ENCODE results near the gene TTBK1. TPM values are rescaled to one million over a fixed set of nuclear protein-coding genes. Genes with fewer than 3 reads are reported as not detected.

Gene TTBK1
- total RNA-seq, 6 experiments from 2014 or later: 0.83 to 1.6 (median 0.87) TPM

GRCh38 chr6:43264599-43265145 lies 21.4 kb downstream of the TTBK1 start:
- DNase-seq (no peak), ATAC-seq (no peak)
- Histone ChIP-seq H3K27me3 (no peaks in the 10 kb centered on the region), H3K27ac (no peak overlapping the region), H3K4me1 (peaks cover 0 to 45% (median 20%) of the 10 kb centered on the region in 4 donors), H3K36me3 (no peaks in the 10 kb centered on the region), H3K4me3 (no peak overlapping the region), H3K9me3 (no peaks in the 10 kb centered on the region)
- TF ChIP-seq POLR2A (IDR thresholded peaks at IDR 0.05): no peak
- TF ChIP-seq CTCF (IDR thresholded peaks at IDR 0.05): no peak
- intact Hi-C loops (cut with DNase I): loop anchor here in 1 of 2 donors (10.0 kb wide), 1 partner anchor 90 kb away; no protein-coding TSS in a partner anchor
- WGBS (ENCODE audit: insufficient coverage, low coverage, low lambda C conversion rate, missing lambda C conversion rate): 72% methylated on average over 2 of the region's 5 CpGs

DNA sequence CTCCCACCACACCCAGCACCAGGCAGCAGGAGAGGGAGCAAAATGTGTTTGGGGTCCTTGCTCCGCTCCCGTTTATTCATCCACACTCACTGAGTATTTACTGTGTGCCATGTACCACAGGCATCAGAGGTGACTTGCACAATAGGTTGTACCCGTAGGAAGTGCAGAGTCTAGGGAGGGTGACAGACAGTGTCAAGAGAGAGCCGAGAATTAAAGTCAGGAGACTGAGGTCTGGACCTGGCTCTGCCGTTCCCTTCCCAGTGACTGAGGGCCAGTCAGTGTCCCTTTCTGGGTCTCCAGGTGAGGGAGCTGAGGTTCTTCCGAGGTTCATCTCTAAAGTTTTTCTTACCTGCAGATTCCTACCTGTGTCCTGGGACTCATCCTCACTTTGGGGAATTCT lies 22.3 kb downstream of the TTBK1 start:
- Histone ChIP-seq H3K4me3 (peak overlapping the region in 1 of 3 donors; percentile 15), H3K9me3 (no peaks in the 10 kb centered on the region), H3K27me3 (no peaks in the 10 kb centered on the region), H3K27ac (peak overlapping the region; percentile 7 to 51 (median 22)), H3K4me1 (peaks cover 0 to 50% (median 20%) of the 10 kb centered on the region in 4 donors), H3K36me3 (no peaks in the 10 kb centered on the region)
- WGBS (ENCODE audit: insufficient coverage, low coverage, low lambda C conversion rate, missing lambda C conversion rate): 28% methylated on average over 5 of the region's 6 CpGs
- ATAC-seq: peak; percentile 3 to 16 (median 5)
- no peak for DNase-seq
- TF ChIP-seq CTCF (IDR thresholded peaks at IDR 0.05) (peak in 1 of 4 donors; percentile 24), POLR2A (IDR thresholded peaks at IDR 0.05) (peak; percentile 65)
- intact Hi-C loops (cut with DNase I): loop anchor here in 1 of 2 donors (10.0 kb wide), 1 partner anchor 89 kb away; no protein-coding TSS in a partner anchor

- intact Hi-C loops (cut with DNase I): loop anchor here in 1 of 2 donors (10.0 kb wide), 1 partner anchor 87 kb away; no protein-coding TSS in a partner anchor
- WGBS (ENCODE audit: insufficient coverage, low coverage, low lambda C conversion rate, missing lambda C conversion rate): 18% methylated on average over 7 of the region's 7 CpGs
- H3K4me1 ChIP-seq: peaks cover 0 to 62% (median 25%) of the 10 kb centered on the region in 4 donors
- H3K4me3 ChIP-seq: peak overlapping the region in 2 of 3 donors; percentile 66 to 88
- DNase-seq (peak; percentile 89 to 98 (median 94)), ATAC-seq (peak; percentile 39 to 62 (median 54))
- H3K27ac ChIP-seq: peak overlapping the region; percentile 74 to 80 (median 77)
- H3K36me3 ChIP-seq: no peaks in the 10 kb centered on the region
- no peaks in the 10 kb centered on the region for H3K27me3 ChIP-seq
- no peak for TF ChIP-seq POLR2A (IDR thresholded peaks at IDR 0.05)
- no peak for TF ChIP-seq CTCF (IDR thresholded peaks at IDR 0.05)
- no peaks in the 10 kb centered on the region for H3K9me3 ChIP-seq
These were observed 24.5 kb downstream of the TTBK1 start for GRCh38 chr6:43267619-43268354.

DNA sequence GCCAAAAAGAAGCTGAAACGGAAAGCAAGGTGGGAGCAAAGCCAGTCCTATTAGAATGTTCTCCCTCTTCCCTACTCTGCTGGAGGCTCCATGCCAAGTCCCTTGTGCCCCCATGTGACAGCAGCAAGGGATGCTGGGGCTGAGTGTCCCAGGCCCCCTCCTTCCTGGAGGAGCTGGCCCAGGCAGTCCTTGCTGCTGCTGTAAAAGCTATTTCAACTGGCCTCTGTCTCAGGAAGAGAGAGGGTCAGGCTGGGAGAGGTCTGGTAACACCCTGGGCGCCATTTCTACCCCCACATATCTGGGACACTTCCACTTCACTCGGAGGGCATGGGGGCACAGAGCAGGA lies 25.0 kb downstream of the TTBK1 start:
- H3K27me3 ChIP-seq: no peaks in the 10 kb centered on the region
- H3K4me1 ChIP-seq: peaks cover 0 to 62% (median 25%) of the 10 kb centered on the region in 4 donors
- whole genome bisulfite sequencing (ENCODE audit: insufficient coverage, low coverage, low lambda C conversion rate, missing lambda C conversion rate): 33% methylated on average over 1 of the region's 3 CpGs
- ATAC-seq (peak; percentile 3 to 27 (median 20)), DNase-seq (peak in 2 of 3 donors; percentile 83 to 87)
- H3K9me3 ChIP-seq: no peaks in the 10 kb centered on the region
- TF ChIP-seq CTCF (IDR thresholded peaks at IDR 0.05) (no peak), POLR2A (IDR thresholded peaks at IDR 0.05) (peak; percentile 34)
- intact Hi-C loops (cut with DNase I): loop anchor here in 1 of 2 donors (10.0 kb wide), 1 partner anchor 86 kb away; no protein-coding TSS in a partner anchor
- peak overlapping the region; percentile 62 to 80 (median 77) for H3K27ac ChIP-seq
- H3K4me3 ChIP-seq: peak overlapping the region in 2 of 3 donors; percentile 66 to 88
- no peaks in the 10 kb centered on the region for H3K36me3 ChIP-seq
